ENCODE results near the gene CPSF2. TPM values are rescaled to one million over a fixed set of nuclear protein-coding genes. Genes with fewer than 3 reads are reported as not detected.

Gene CPSF2
- total RNA-seq, 4 donors from 2014 or later, result 19.5 to 29.0 (median 25.5) TPM

GRCh38 chr14:92099802-92100201 is 22.0 kb upstream of the CPSF2 start:
- intact Hi-C loops (cut with DNase I), result no loop called here
- Histone ChIP-seq H3K36me3 (peaks cover 6 to 16% (median 13%) of the 10 kb centered on the region in 4 donors), H3K27me3 (no peaks in the 10 kb centered on the region), H3K27ac (replicated peaks in 1 of 4) (no peak overlapping the region), H3K4me1 (peaks cover 24 to 50% (median 45%) of the 10 kb centered on the region in 4 donors), H3K4me3 (no peak overlapping the region), H3K9me3 (no peaks in the 10 kb centered on the region)
- TF ChIP-seq CTCF (IDR thresholded peaks at IDR 0.05), result no peak
- no peak for TF ChIP-seq POLR2A (IDR thresholded peaks at IDR 0.05; ENCODE audit: low read depth)
- no peak for TF ChIP-seq POLR2AphosphoS5 (IDR thresholded peaks at IDR 0.05)
- no peak for TF ChIP-seq EP300 (IDR thresholded peaks at IDR 0.05)
- DNase-seq (ENCODE audit: extremely low spot score), result no peak

DNA sequence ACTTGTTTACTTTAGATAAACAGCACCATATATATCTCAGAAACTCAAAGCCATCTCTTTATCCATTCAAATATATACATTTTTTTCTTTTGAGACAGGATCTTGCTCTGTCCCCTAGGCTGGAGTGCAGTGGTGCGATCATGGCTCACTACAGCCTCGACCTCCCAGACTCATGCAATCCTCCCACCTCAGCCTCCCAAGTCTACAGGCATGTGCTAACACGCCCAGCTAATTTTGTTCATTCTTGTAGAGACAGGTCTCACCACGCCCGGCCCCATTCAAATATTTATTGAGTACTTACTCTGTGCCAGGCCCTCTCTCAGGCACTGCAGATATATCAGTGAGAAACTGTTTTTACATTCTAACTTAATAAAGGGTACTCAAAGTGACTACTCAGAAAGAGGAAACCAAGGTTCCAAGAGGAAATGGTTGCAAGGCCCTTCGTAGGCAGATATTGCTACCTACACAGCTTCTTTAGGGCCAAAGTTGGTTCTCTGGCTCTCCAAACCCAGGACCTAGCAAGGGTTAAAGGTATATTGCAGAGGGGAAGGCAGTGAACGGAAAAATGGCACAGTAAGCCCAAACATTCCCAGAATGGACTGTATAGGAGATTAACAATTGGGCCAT is 18.3 kb upstream of the CPSF2 start:
- 92% methylated on average over 7 of the region's 7 CpGs for WGBS
- peaks cover 36 to 63% (median 58%) of the 10 kb centered on the region in 4 donors for H3K4me1 ChIP-seq
- no peak overlapping the region for H3K4me3 ChIP-seq
- no peak for TF ChIP-seq EP300 (IDR thresholded peaks at IDR 0.05)
- TF ChIP-seq POLR2A (IDR thresholded peaks at IDR 0.05; ENCODE audit: low read depth), result no peak
- TF ChIP-seq POLR2AphosphoS5 (IDR thresholded peaks at IDR 0.05), result no peak
- no peak for TF ChIP-seq CTCF (IDR thresholded peaks at IDR 0.05)
- no peaks in the 10 kb centered on the region for H3K27me3 ChIP-seq
- peak overlapping the region in 1 of 4 donors; percentile 92 for H3K27ac ChIP-seq (replicated peaks in 1 of 4)
- no peaks in the 10 kb centered on the region for H3K36me3 ChIP-seq
- intact Hi-C loops (cut with DNase I), result no loop called here
- H3K9me3 ChIP-seq, result no peaks in the 10 kb centered on the region
- DNase-seq (ENCODE audit: extremely low spot score), result no peak

DNA sequence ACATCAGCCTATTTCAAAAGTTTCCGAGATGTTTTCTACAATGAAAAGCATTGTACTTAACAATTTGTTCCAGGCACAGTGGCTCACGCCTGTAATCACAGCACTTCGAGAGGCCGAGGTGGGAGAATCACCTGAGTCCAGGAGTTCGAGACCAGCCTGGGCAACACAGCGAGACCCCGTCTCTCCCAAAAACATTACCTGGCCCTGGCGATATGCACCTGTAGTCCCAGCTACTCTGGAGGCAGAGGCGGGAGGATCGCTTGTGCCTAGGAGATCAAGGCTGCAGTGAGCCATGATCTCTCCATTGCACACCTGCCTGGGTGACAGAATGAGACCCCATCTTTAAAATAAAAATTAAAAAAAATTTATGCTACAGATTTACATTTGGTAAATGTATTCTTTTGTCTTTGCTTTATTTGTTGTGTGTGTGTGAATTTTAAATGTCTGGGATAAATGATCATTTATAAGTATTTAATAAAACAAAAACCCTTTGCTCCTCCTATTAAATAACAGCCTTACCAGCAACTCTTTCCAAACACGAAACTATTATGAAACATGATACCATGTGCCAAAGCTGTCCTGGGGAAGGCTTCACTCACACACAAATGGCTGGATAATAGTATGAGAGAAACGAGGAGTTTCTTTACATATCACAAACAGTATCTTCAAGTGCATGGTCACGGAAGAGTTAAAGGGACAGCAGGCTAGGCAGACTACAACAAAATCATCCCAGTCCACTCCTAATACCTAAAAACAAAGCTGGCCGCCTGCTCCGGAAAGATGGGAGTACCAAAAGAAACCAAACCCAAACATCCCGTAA is 16.5 kb upstream of the CPSF2 start:
- 55% methylated on average over 16 of the region's 16 CpGs for WGBS
- H3K4me3 ChIP-seq, result peak overlapping the region; percentile 76 to 100 (median 83)
- H3K9me3 ChIP-seq, result no peaks in the 10 kb centered on the region
- intact Hi-C loops (cut with DNase I), result loop anchor here (5.0 kb wide), 1 partner anchor 63 kb away; the partner anchor contains the start of gene TRIP11
- no peak for DNase-seq (ENCODE audit: extremely low spot score)
- no peaks in the 10 kb centered on the region for H3K27me3 ChIP-seq
- TF ChIP-seq EP300 (IDR thresholded peaks at IDR 0.05) (no peak), CTCF (IDR thresholded peaks at IDR 0.05) (no peak), POLR2AphosphoS5 (IDR thresholded peaks at IDR 0.05) (no peak), POLR2A (IDR thresholded peaks at IDR 0.05; ENCODE audit: low read depth) (no peak)
- H3K36me3 ChIP-seq, result no peaks in the 10 kb centered on the region
- H3K4me1 ChIP-seq, result peaks cover 36 to 59% (median 55%) of the 10 kb centered on the region in 4 donors
- peak overlapping the region; percentile 89 to 99 (median 95) for H3K27ac ChIP-seq (replicated peaks in 1 of 4)

DNA sequence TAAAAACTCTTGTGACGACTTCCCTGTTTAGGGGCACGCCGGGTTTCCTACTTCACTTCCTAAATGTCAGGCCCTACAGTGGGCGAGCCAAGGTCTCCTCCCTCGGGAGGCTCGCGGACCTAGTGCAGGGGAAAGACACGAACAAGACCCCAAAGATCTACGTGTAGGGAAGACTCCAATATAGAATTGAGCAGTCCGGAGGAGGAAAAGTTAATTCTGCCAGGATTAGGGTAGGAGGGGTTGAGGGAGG is 16.0 kb upstream of the CPSF2 start:
- Histone ChIP-seq H3K9me3 (no peaks in the 10 kb centered on the region), H3K4me3 (peak overlapping the region; percentile 76 to 100 (median 83)), H3K36me3 (no peaks in the 10 kb centered on the region), H3K27me3 (no peaks in the 10 kb centered on the region), H3K4me1 (peaks cover 36 to 53% (median 49%) of the 10 kb centered on the region in 4 donors), H3K27ac (replicated peaks in 1 of 4) (peak overlapping the region; percentile 89 to 99 (median 95))
- intact Hi-C loops (cut with DNase I), result loop anchor here (5.0 kb wide), 1 partner anchor 64 kb away; the partner anchor contains the start of gene TRIP11
- no peak for TF ChIP-seq POLR2AphosphoS5 (IDR thresholded peaks at IDR 0.05)
- TF ChIP-seq EP300 (IDR thresholded peaks at IDR 0.05), result no peak
- TF ChIP-seq CTCF (IDR thresholded peaks at IDR 0.05), result no peak
- no peak for TF ChIP-seq POLR2A (IDR thresholded peaks at IDR 0.05; ENCODE audit: low read depth)
- DNase-seq (ENCODE audit: extremely low spot score), result peak; percentile 92
- 0% methylated on average over 10 of the region's 10 CpGs for WGBS

Data from esophagus muscularis mucosa (tissue), 4 donors.